ACC112 (cell line): Measurements from ENCODE around the gene TMEM59L.

ENCODE experiments used
- H2AFZ ChIP-seq: fragments of 200-600 bp; sonication (generic); one replicate; pipeline ENCODE4 v1.6.0; 2017; ENCODE audit warnings: antibody characterized with exemption, low read length; ENCODE audit not compliant: unreplicated experiment
- H3K27ac ChIP-seq: fragments of 200-600 bp; sonication (generic); 2 replicates; pipeline ENCODE4 v1.5.1; 2014; ENCODE audit warnings: low read depth, mild to moderate bottlenecking, antibody characterized with exemption, low read length, moderate library complexity
- H3K27me3 ChIP-seq: fragments of 200-600 bp; sonication (generic); 2 replicates; pipeline ENCODE4 v1.6.1; 2014; ENCODE audit warnings: mild to moderate bottlenecking, antibody characterized with exemption, low read length, moderate library complexity, mixed read lengths; ENCODE audit not compliant: insufficient read depth
- H3K36me3 ChIP-seq: fragments of 200-600 bp; sonication (generic); 2 replicates; pipeline ENCODE4 v1.6.1; 2016; ENCODE audit warnings: mild to moderate bottlenecking, antibody characterized with exemption, low read length, moderate library complexity, mixed read lengths; ENCODE audit not compliant: insufficient read depth
- H3K4me1 ChIP-seq: fragments of 200-600 bp; sonication (generic); one replicate; pipeline ENCODE4 v1.6.1; 2016; ENCODE audit warnings: low read length, mixed read lengths; ENCODE audit not compliant: insufficient read depth, unreplicated experiment, control insufficient read depth
- H3K4me3 ChIP-seq: fragments of 200-600 bp; sonication (generic); 2 replicates; pipeline ENCODE4 v1.5.1; 2014; ENCODE audit warnings: mild to moderate bottlenecking, low read depth, low read length
- H3K79me2 ChIP-seq: fragments of 200-600 bp; sonication (generic); one replicate; pipeline ENCODE4 v1.6.0; 2016; ENCODE audit warnings: low read length; ENCODE audit not compliant: control insufficient read depth, unreplicated experiment, insufficient read depth

Gene TMEM59L

DNA sequence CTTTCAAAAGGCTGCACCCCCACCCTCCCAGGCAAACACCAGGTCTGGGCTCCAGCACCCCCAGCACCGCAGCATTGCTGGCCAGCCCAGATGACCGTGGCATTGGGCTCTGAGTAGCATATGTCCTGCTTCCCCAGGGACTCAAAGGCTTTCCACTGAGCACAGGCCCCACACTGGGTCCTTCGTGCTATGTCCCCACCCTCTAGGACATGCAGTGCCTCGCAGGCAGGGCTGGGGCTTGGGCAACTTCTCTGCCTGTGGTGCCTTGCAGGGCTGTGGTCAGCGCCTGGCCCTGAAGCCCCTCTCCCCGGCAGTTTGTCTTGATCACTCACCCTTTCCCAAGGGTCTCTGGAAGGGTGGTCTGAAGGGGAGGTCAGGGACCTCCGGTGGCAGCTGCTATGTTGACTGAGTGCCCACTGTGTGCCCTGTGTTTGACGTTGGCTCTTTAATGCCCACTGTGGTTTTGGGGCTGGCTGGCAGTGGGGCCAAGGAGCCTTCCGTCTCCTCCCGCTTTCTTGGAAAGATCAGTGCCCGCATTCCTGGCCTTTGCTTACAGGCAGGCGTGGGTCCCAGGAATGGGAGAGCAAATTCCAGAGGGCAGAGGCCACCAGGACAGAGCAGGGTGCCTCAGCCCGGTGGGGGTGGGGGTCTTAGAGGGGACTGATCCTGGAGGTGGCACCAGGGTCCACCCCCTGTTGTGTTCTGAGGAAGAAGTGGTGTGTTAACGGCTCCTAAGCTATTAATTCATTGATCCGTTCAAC, 50.5 kb downstream of the TMEM59L start:
- no peak overlapping the region for H3K27ac ChIP-seq

GRCh38 chr19:18663940-18664530, 51.4 kb downstream of the TMEM59L start:
- Histone ChIP-seq H3K27me3 (no peaks in the 10 kb centered on the region), H3K27ac (no peak overlapping the region), H3K36me3 (no peaks in the 10 kb centered on the region), H3K4me3 (no peak overlapping the region), H2AFZ (no peak overlapping the region), H3K79me2 (no peaks in the 10 kb centered on the region), H3K4me1 (peaks cover 25% of the 10 kb centered on the region)

More for the DNA sequence above, 50.5 kb downstream of the TMEM59L start:
- Histone ChIP-seq H3K4me1 (peaks cover 32% of the 10 kb centered on the region), H3K27me3 (no peaks in the 10 kb centered on the region), H3K4me3 (no peak overlapping the region), H3K79me2 (no peaks in the 10 kb centered on the region), H3K36me3 (no peaks in the 10 kb centered on the region), H2AFZ (no peak overlapping the region)

- Histone ChIP-seq H3K4me1 (peaks cover 9% of the 10 kb centered on the region), H3K4me3 (no peak overlapping the region), H3K79me2 (no peaks in the 10 kb centered on the region), H3K27ac (no peak overlapping the region), H2AFZ (no peak overlapping the region), H3K27me3 (no peaks in the 10 kb centered on the region), H3K36me3 (no peaks in the 10 kb centered on the region)
Measured at GRCh38 chr19:18665771-18666202, 53.1 kb downstream of the TMEM59L start.

DNA sequence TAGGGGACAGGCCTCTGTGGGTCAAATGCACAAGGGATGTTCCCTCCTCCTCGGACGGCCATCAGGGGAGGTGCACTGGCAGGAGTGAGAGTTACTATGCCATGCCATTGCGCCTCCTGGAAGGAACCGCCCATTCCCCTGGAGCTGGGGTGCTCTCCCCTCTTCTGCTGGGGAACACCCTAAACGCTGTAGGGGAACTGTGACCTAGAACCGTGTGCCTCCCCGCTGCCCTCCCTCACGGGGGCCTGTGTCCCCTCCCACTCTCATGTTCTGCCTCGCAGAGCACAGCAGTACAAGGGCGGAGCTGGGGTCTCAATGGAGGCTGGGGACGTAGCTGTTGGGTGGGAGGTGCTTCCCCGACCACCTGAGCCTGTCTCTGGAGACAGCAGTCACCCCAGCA, 53.6 kb downstream of the TMEM59L start:
- H3K4me3 ChIP-seq, result no peak overlapping the region
- peaks cover 4% of the 10 kb centered on the region for H3K4me1 ChIP-seq
- H2AFZ ChIP-seq, result no peak overlapping the region
- H3K79me2 ChIP-seq, result no peaks in the 10 kb centered on the region
- H3K27ac ChIP-seq, result no peak overlapping the region
- H3K36me3 ChIP-seq, result no peaks in the 10 kb centered on the region
- H3K27me3 ChIP-seq, result no peaks in the 10 kb centered on the region

DNA sequence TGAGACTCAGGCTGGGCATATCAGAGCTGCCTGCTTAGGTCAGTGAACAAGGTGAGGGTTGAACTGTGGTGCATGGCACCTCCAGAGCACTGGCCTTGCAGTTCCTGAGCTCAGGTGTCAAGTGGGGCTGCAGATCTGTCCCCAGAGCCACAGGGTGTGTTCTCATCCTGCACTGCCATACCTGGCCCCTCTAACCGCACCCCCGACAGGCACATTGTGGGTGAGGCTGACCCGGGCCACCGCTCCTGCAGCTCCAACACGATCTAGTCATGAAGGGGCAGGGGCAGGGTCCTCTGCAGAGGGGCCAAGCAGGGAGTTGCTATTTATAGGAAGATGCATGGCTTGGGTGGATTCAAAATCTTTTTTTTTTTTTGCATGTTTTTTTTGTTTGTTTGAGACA, 54.1 kb downstream of the TMEM59L start:
- no peaks in the 10 kb centered on the region for H3K27me3 ChIP-seq
- no peaks in the 10 kb centered on the region for H3K36me3 ChIP-seq
- H3K27ac ChIP-seq, result no peak overlapping the region
- H2AFZ ChIP-seq, result no peak overlapping the region
- H3K79me2 ChIP-seq, result no peaks in the 10 kb centered on the region
- no peak overlapping the region for H3K4me3 ChIP-seq
- H3K4me1 ChIP-seq, result no peaks in the 10 kb centered on the region

- Histone ChIP-seq H3K79me2 (no peaks in the 10 kb centered on the region), H3K27ac (no peak overlapping the region), H3K4me3 (no peak overlapping the region), H2AFZ (no peak overlapping the region), H3K4me1 (no peaks in the 10 kb centered on the region), H3K27me3 (no peaks in the 10 kb centered on the region), H3K36me3 (no peaks in the 10 kb centered on the region)
Measured at GRCh38 chr19:18667531-18668251, 55.0 kb downstream of the TMEM59L start.

- Histone ChIP-seq H2AFZ (no peak overlapping the region), H3K79me2 (no peaks in the 10 kb centered on the region), H3K27me3 (no peaks in the 10 kb centered on the region), H3K36me3 (no peaks in the 10 kb centered on the region), H3K4me3 (no peak overlapping the region), H3K4me1 (no peaks in the 10 kb centered on the region), H3K27ac (no peak overlapping the region)
Measured at GRCh38 chr19:18668252-18668631, 55.6 kb downstream of the TMEM59L start.

- H3K36me3 ChIP-seq, result no peaks in the 10 kb centered on the region
- H3K79me2 ChIP-seq, result no peaks in the 10 kb centered on the region
- no peak overlapping the region for H2AFZ ChIP-seq
- H3K4me3 ChIP-seq, result no peak overlapping the region
- H3K27ac ChIP-seq, result no peak overlapping the region
- H3K27me3 ChIP-seq, result no peaks in the 10 kb centered on the region
- H3K4me1 ChIP-seq, result no peaks in the 10 kb centered on the region
Measured at GRCh38 chr19:18668744-18669523, 56.3 kb downstream of the TMEM59L start.

DNA sequence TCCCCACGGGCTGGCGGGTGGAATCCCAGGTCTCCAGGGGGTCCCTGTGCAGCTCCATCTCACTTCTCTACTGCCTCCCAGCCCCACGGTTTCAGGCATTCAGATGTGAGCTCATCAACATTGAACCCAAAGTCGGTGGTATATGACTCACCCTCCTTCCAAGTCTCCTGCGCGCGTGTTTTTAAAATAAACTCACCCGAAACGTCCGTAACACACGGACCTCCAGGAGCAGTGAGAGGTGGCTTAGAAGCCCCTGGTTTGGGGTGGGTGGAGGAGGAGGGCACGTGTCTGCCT, 56.8 kb downstream of the TMEM59L start:
- Histone ChIP-seq H3K4me3 (no peak overlapping the region), H3K27ac (no peak overlapping the region), H3K4me1 (no peaks in the 10 kb centered on the region), H3K36me3 (no peaks in the 10 kb centered on the region), H2AFZ (no peak overlapping the region), H3K27me3 (no peaks in the 10 kb centered on the region), H3K79me2 (no peaks in the 10 kb centered on the region)

GRCh38 chr19:18669883-18670282, 57.2 kb downstream of the TMEM59L start:
- Histone ChIP-seq H3K79me2 (no peaks in the 10 kb centered on the region), H3K27me3 (no peaks in the 10 kb centered on the region), H3K4me1 (no peaks in the 10 kb centered on the region), H3K4me3 (no peak overlapping the region), H3K36me3 (no peaks in the 10 kb centered on the region), H3K27ac (no peak overlapping the region), H2AFZ (no peak overlapping the region)
